Suprapubic skin (tissue), 3 donors: ENCODE data around the gene JAKMIP1.

Source experiments
- POLR2A ChIP-seq, 2 donors: fragments of 450-650 bp; IDR thresholded peaks; one replicate each; pipeline ENCODE4 v1.6.1; 2017; ENCODE audit warnings: antibody characterized with exemption in 2 of 2, mild to moderate bottlenecking in 2 of 2, moderate library complexity in 2 of 2
- TF ChIP-seq, protein P1 (sequence below), 2 donors: fragments of 200-600 bp in 1 of 2; fragments of 450-650 bp in 1 of 2; sonication (generic) in 1 of 2; IDR thresholded peaks; one replicate each; pipeline ENCODE4 v1.5.1; 2016 to 2019; ENCODE audit warnings: antibody characterized with exemption in 2 of 2, mild to moderate bottlenecking in 1 of 2, moderate library complexity in 1 of 2

DNA sequence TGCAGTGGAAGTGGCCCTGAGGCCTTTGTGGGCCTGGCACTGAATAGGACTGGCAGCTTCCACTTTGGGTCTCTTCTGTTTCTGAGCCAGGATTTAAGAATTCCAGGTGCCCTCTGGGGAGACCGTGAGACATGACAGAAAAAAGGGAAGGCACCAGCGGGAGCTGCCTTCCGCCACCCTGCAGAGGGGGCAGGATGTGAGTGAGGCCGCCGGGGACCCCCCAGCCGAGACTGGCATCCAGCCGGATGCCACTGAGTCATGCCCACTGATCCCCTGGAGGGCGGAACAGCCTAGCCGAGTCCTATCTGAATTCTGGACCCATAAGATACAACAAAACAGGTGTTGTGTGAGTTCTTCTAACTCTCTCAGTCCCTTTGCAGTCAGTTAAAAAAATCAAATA lies 223.4 kb downstream of the JAKMIP1 start:
- TF ChIP-seq, protein P1, sequence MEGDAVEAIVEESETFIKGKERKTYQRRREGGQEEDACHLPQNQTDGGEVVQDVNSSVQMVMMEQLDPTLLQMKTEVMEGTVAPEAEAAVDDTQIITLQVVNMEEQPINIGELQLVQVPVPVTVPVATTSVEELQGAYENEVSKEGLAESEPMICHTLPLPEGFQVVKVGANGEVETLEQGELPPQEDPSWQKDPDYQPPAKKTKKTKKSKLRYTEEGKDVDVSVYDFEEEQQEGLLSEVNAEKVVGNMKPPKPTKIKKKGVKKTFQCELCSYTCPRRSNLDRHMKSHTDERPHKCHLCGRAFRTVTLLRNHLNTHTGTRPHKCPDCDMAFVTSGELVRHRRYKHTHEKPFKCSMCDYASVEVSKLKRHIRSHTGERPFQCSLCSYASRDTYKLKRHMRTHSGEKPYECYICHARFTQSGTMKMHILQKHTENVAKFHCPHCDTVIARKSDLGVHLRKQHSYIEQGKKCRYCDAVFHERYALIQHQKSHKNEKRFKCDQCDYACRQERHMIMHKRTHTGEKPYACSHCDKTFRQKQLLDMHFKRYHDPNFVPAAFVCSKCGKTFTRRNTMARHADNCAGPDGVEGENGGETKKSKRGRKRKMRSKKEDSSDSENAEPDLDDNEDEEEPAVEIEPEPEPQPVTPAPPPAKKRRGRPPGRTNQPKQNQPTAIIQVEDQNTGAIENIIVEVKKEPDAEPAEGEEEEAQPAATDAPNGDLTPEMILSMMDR (IDR thresholded peaks at IDR 0.05) = no peak
- TF ChIP-seq POLR2A (IDR thresholded peaks at IDR 0.05) = no peak
